Epidermal melanocyte (primary cell): ENCODE measurements around the gene NCAPD2.

Experiments used
- DNase-seq: peaks from one replicate; pipeline ENCODE4 v3.0.0; 2011; ENCODE audit warnings: low spot score; ENCODE audit not compliant: insufficient read length

Gene NCAPD2

DNA sequence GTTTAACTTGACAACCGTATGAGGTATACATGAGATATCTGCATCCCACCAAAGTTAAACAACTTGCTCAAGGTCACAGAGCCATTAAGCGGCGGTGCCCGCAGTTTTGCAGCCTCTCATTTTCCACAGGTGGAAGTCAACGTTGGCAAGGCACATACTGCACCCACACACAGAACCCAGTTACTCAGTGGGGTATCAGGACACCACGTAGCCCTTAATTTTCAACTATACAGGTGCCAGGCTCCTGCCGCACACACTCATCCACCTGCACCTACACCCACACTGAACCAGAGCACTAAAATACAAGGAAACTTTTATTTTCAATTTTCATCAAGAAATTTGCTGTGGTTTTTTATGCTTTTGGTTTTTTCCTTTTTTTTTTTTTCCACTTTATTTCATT lies 75.9 kb downstream of the NCAPD2 start:
- DNase-seq = no peak

DNA sequence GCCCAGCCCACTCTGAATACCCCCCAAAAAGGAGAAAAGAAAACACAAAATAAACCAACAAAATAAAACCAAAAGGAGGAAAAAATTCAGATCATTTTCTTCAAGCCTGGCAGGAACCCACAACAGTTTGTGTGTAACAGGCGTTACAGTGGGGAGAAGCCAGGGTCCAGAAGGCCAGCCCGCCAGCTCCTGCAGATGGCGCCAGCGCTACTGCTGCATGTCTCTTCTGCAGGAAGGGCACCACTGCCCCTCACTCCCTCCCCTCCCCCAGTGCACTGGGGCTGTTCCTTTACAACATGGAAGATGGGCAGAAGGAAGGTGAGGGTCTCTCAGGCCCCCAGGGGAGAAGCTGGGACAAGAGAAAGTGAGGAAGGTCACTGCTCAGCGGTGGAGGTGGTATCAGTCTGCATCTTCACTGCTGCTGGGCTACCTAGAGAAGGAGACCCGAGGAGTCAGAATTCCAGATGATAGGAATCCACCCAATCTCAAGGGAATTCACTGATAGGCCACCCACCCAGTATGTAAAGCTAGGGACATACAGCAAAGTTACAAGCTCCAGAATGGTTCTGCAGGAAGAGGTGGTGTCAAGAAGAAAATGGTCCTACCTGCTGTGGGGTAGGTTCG lies 76.5 kb downstream of the NCAPD2 start:
- no peak for DNase-seq

DNA sequence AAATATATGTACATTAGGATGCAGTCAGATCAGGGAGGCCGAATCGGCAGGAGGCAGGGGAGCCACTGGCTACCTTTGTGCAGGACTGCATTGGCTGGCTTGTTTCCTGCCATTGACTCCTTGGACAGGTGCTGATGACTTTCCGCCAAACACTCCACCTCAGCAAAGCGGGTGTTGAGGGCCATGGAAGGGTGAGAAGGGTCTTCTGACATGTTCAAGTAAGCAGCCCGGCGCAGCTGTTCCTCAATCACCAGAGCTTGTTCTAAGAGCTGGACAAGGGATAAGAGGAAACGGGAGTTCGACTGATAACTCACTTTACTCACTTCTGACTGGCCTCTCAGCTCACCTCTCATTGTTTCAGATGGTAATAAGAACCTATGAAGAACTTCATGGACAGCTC lies 79.1 kb downstream of the NCAPD2 start:
- DNase-seq = no peak

DNA sequence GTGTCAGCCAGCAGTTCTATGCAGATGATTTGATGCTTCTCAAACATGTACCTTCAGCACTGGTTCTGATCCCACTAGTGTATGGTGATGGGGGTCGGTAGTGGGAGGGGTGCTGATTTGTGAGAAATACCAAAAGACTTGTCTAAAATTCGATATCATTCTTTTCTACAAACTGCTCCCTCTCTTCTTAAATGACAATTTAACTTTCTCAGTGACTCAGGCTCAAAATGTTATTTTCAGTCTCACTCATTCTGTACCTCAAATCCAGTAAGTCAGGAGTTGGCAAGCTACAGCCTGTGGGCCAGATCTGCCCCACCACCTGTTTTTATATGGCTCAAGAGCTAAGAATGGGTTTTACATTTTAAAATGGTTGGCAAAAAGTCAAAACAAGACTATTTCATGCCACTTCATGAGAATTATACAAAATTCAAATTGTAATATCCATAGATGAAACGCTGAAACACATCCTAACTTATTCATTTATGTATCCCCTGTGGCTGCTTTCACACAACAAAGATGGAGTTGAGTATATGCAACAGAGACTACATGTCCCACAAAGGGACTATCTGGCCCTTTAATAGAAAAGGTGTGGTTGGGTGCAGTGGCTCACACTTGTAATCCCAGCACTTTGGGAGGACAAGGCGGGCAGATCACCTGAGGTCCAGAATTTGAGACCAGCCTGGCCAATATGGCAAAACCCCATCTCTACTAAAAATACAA lies 80.8 kb downstream of the NCAPD2 start:
- DNase-seq = no peak

DNA sequence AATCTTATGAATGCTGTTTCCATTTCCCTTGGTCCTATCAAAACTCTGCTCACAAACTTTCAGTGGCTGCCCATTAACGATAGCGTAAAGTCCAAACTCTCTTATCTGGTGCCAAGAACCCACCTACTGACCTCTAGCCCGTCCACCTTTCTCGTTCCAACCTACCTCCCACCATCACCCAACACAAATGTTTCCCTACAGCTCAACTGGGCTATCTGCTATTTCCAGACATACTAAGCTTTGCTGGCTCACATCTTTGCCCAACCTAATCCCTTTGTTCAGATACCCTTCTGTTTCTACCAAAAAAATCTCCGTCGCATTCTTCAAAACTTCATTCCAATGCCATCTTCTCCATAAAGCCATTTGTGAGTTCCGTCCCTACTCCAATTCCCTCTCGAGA lies 81.7 kb downstream of the NCAPD2 start:
- DNase-seq = no peak
